Activated CD4-positive, alpha-beta T cell treated with anti-CD3 and anti-CD28 coated beads, Interleukin-2, Interleukin-4, amounts not matched to agents 100 ng/mL and 50 ng/mL, durations not matched to agents 16 hours and 8 hours (primary cell): Measurements from ENCODE around the gene VGF.
"Not testable (repeated sequence)": the region's sequence is repeated elsewhere in the genome, so short reads cannot be mapped to it uniquely, and the experiment has no call there.

ENCODE experiments used
- DNase-seq: peaks from one replicate; pipeline ENCODE4 v3.0.0-alpha.2; 2020; ENCODE audit warnings: low spot score

VGF gene

DNA sequence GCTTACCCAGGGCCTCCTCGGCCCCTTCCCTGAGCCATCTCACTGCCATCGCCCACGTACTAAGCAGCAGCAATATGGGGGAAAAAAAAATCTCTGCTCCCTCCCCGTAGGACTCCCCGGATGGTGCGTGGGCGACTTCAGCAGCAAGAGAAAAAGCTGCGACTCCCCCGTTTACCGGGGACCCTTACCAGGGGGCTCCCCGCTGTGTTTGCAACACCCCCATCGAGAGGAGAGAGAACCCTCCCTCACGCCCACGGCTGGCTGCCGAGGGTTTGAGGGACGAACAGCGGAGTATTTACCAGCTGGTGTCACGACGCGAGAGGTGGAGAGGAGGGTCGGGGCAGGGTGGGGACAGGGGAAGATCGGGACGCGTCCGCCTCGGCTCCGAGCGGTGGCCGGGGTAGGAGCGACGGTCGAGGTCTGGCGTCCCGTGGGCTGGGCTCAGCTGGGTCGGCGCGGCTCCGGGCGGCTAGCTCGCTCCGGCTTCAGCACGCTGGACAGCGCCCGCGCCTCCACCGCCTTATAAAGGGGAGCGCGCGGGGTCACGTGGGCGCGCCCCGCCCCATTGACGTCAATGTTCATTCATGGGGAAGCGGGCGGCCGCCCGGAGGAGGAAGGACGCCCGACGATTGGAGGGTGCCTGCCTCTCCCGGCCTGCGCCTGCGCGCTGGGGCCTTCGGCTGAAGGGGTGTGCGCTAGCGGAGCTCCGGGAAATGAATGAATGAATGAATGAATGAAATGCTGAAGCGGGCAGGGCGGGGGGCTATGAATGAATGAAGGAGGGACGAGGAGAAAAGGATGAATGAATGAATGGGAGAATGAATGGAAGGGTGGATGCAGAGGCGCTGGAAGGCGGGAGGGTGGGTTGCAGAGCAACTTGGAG is at the start of gene VGF:
Gene VGF (minus strand): TSS at position 495 of the 883 bp plus-strand sequence. CDS start 726 bp downstream, outside the sequence.
- DNase-seq: peak; percentile 95

DNA sequence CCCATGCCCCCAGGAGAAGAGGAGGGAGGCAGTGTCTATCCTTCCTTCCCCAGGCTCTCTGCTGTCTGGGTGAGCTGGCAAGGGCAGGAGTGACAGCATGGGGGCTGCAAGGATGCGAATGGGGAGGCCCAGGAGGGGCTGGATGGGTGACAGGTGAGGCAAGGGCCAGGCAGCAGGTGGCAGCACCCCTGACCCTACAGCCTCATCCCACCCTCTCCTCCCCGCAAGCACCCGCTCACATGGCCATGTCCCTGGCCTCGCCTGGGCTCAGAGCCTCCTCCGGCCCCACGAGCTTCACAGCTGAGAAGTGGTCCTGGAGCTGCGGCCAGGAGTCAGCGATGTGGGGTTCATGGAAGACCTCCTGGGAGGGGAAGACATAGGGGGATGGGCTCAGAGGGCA is 46.6 kb upstream of the VGF start:
- DNase-seq: no peak

DNA sequence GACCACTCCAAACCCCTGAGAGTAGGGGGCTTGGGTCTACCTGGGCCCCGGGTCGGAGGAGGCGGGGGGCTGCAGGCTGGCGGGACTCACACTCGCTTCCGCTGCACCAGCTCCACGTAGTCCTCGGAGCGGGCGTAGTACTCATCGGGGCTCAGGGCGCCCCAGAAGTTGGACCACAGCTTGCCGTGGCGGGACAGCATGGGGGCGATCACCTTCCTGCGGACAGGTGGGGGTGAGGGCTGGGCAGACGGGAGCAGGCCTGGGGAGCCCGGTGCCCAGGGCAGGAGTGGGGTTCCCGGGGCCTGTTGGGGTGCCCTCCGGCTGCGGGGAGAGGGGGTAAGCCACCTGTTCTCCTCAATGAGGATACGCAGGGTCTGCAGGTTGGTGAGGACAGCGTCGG is 46.1 kb upstream of the VGF start:
- DNase-seq: no peak

DNA sequence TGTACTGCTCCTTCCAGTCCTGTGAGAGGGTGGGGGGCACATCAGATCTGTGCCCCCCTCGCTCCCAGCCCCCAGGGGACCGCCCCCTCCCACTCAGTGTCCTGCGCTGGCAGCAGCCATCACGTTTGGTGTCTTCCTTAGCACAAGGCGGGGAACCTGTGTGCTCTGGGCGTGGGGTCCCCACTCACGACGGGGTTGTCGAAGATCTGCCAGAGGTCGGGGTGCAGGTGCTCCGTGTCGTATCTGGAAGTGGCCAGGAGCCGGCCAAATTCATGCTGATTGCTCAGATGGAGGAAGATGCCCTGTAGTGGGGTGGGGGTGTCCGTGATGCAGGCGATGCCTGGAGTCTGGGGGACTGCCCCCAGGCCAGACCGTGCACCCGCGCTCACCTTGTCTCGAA is 44.8 kb upstream of the VGF start:
- DNase-seq: no peak

DNA sequence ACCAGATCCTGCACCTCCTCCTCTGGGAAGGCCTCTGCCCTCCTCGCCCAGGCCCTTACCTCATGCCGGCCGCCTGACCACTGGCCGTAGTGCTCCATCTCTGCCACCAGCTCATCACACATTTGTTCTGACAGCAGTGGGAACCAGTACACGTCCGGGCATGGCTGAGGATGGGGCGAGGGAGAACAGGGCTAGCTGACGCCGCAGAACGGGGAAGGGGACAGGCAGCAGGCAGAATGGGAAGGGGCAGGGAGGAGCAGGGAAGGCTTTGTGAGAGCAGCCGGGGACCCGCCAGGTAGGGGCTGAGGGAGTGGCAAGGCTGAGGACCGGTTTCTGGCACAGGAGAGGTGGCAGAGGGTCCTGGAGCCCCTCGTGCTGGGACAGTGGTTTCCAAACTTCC is 43.4 kb upstream of the VGF start:
- no peak for DNase-seq

DNA sequence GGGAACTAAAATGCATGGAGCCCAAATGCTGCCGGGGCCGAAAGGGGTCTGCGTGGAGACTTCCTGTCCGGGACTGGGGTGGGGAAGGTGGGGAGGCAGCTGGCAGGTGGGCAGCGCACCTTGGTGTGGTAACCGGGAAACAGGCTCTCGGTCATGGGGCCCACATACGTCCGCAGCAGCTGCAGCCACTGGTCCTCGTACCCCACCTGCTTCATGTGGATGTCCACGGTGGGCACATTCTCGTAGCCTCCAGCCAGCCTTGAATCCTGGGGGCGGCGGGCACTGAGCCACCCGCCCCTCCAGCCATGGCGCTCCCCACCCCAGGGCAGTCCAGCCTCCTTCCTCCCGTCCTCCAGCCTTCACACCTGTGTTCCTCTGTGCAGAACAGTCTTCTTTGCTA is 42.1 kb upstream of the VGF start:
- no peak for DNase-seq

DNA sequence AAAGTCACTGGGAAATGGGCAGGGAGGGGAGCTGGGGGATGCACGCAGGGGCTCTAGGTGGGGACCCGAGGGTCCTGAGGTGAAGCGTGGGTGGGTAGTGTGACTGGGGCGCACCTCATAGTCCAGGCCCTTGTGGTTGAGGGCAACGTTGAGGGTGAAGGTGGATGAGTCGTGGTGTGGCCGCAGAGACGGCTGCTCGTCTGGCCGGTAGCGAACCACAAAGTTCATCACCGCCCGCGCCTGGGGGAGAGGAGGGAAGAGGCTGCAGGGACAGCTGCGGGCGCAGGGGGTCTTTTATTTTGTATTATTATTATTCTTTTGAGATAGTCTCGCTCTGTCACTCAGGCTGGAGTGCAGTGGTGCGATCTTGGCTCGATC is 41.3 kb upstream of the VGF start:
- DNase-seq: no peak

DNA sequence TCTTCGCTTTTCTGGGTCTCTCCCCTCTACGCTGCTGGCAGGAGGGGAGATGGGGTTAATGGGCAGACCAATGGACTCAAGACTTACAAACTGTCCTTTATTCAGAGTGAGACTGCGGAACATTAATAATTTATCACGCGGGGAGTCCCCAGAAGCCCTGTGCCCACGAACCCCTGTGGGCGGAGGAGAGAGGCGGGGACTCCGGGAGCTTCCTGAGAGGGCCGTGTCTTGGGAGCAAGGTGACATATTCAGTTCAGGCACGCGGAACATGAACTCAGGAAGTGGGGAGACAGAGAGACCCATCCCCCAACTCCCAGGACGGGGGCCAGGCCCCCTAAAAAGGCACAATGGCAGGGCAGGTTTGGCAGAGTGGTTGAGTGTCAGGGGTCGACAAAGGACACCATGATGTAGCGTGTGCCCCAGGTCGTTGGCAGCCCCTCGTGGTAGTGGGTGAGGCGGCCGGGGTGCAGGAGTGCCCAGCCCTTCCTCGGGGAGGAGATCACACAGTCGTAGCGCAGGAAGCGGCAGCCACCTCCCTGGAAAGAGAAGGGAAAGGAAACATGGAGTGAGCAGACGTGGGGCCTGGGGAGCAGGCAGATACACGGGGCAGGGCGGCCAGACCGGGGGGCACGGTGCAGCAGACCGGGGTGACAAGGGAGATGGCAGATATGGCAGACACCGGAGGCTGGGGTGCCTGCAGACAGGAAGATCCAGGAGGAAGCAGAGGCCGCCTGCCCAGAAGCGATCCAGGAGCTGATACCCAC is 40.7 kb upstream of the VGF start:
- DNase-seq: no peak

DNA sequence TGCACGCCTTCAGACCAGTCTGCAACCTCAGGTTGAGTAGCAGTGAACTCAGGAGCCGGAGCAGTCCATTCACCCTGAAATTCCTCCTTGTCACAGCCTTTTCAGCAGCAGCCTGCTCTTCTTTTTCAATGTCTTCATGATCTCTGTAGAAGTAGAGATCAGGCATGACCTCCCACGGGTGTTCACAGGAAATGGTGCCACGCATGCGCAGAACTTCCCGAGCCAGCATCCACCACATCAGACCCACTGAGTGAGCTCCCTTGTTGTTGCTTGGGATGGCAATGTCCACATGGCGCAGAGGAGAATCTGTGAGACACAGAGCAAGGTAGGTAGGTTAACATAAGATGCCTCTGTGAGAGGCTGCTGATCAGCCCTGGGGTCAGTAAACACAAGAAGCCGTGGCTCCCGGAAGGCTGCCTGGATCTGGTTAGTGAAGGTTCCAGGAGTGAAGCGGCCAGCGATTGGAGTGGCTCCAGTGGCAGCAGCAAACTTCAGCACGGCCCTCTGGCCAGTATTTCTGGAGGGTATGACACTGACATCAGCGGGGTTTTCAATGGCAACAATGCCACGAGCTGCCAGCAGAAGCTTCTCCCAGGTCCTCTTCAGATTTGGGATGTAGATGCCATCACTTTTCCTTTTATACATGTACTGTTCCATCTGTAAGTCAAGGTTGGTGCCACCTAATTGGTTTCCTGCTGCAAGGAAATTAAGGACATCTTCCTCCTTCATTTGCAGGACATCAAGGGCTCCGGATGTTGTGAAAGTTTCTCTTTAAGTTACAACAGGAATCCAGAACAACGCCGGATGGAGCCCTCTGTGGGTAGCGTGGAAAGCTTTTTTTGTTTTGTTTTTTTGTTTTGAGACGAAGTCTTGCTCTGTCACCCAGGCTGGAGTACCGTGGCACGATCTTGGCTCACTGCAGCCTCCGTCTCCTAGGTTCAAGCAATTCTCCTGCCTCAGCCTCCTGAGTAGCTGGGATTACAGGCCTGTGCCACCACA is 38.7 kb upstream of the VGF start:
- DNase-seq: not testable (repeated sequence)

DNA sequence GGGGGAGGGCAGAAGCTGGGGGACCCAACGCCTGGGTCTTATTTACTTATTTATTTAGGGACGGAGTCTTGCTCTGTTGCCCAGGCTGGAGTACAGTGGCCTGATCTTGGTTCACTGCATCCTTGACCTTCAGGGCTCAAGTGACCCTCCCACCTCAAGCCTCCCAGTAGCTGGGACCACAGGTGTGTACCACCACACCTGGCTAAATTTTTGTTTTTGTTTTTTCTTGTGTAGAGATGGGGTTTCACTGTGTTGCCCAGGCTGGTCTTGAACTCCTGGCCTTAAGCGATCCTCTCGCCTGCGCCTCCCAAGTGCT is 37.2 kb upstream of the VGF start:
- DNase-seq: no peak

DNA sequence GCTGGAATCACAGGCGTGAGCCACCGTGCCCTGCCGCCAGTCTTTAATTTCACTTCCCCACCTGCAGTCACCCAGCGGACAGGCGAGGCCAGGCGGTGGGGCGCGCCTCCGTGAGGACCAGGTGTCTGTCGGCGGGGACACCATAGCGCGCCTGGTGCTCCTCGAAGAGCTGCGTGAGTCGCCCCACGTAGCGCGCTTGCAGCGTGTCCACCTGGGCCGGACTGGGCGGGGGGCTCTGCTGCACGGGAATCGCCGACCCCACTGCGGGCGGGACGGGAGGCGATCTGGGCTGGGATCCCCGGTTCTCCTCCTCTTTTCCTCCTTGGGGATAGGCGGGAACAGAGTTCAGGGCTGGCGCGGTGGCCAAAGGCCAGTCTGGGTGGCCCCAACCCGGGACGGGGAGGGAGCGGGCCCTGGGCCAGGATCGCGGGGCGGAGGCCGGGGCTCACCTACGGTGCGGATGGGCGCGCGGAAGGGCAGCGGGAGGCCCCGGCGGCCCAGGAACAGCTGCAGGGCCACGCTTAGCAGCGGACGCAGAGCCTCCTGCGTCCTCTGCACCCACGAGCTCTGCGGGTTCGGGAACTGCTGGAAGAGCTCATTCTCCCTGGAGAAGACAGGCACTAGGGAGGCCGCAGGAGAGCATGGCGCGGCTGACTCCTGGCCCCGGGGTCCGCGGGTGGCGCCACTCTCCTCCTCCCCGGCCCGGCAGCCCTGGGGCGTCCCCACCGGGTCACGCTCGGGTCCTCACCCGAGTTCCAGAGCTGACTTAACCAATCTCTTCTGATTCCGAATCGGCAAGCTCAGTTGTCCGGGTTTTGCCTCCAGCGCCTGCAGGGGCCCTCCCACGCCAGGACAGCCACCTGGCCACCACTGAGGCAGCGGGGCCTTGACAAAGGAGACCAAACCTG is 36.6 kb upstream of the VGF start:
- DNase-seq: no peak

DNA sequence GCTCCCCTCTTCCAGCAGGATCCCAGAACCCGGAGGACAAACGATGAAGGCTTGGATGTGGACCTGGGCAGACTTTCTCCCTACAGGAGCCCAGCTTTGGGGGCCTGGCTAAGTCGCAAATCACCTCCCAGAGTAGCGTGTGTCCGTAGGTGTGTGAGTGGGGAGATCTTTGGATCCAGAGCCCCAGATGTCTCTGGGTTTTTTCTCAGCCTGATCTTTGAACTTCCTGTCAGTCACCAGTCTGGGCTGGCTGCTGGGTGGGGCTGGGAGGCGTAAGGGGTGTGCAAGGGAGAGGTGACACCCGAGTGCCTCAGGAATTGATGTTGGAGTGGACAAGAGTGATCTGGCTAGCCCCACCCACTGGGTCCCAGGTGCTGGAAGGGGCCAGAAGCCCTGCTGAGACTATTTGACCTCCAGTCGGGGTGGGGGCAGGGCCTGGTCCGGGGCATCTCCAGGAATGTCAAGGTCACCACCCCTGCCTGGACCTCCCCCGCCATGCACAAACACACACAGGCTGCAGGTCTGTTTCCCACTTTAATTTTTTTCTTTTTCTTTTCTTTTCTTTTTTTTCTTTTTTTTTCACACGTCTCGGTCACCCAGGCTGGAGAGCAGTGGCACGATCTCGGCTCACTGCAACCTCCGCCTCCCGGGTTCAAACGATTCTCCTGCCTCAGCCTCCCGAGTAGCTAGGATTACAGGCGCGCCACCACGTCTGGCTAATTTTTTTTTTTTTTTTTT is 35.7 kb upstream of the VGF start, which contains the start of gene MOGAT3:
Gene MOGAT3 (minus strand): TSS at position 175 of the 738 bp plus-strand sequence. CDS start 182 bp downstream, outside the sequence.
- DNase-seq: no peak

DNA sequence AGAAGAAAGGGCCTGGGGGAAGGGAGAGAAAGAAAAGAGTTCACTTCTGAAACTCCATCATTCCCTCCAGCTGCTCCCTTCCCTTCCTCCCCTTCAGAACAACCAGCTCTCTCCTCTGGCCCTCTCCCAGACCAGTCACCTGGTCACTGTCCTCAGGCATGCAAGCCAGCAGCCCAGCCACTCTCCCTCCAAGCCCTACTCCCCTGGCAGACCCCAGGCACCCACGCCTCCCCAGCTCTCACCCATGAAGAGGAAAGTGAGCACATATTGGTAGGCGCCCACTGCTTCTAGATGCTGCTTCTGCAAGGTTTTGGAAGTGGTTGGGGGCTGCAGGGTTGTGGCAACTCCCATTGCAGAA is 35.1 kb upstream of the VGF start:
- DNase-seq: no peak

DNA sequence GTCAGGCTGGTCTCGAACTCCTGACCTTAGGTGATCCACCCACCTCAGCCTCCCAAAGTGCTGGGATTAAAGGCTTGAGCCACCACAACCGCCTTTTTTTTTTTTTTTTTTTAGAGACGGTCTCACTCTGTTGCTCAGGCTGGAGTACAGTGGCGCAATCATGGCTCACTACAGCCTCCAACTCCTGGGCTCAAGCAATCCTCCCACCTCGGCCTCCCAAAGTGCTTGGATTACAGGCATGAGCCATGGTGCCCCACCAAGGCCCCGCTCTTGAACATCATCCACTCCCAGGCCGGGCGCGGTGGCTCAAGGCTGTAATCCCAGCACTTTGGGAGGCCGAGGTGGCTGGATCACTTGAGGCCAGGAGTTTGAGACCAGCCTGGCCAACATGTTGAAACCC is 34.2 kb upstream of the VGF start:
- DNase-seq: not testable (repeated sequence)

DNA sequence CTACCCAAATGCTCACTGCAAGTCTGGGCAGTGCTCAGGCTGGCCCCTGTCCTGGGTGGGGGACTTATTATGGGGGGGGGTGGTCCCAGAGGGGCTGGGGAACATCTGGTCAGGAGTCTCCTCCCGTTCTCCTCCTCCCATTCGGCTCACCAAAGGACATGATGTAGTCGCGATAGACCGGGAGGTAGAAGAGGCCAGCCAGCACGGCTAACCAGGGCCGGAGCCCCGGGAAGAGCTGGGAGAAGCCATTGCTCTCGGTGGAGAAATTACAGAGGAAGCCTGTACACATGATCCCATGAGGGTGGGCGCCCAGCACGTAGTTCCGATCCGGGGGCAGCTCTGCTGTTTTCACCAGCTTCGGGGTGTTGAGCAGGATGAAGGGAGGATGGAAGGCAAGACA is 33.1 kb upstream of the VGF start:
- no peak for DNase-seq

DNA sequence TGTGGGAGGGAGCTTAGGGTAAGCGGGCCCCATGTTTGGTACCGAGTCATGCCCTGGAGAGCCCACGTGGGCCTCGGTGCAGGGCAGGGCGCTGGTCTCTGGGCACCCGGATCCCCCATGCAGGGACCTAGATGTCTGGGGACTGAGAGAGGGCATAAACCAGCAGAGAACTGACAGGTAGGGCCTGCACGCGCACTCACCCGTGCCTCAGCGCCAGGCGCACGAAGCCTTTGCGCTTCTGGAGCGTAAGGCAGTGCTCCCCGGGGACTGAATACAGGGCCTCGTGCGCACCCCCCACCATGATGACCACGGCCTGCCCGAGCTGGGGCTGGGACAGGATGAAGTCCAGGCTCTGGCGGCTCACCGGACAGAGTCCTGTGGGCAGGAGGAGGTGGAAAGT is 32.6 kb upstream of the VGF start:
- DNase-seq: no peak

DNA sequence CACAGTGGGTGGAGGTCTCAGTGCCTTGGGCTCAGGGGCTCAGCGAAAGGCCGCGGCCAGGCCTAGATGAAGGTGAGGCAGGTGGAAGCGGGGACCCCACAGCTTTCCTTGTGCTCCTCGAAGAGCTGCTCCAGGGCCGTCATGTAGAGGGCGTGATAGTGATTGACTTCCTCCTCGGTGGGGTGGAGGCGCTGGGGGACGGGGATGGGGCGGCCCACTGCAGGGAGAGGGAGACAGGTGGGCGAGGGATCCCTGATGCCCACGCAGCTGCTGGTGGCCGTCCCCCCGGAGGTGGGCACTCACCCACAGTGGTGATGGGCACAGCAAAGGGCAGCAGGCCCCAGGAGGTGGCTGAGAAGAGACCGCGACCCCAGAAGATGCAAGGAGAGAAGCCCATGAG is 30.5 kb upstream of the VGF start:
- no peak for DNase-seq

DNA sequence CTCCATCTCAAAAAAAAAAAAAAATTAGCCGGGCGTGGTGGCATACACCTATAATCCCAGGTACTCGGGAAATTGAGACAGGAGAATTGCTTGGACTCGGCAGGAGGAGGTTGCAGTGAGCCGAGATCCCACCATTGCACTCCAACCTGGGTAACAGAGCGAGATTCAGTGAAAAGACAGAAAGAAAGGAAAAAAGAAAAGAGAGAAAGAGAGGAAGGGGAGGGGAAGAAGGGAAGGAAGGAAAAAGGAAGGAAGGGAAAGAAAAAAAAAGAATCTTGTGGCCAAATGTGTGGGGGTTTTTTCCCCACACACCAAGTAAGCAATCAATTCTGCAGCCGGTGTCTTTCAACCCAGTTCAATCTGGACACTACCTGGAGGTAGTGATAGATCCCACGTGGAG is 23.7 kb upstream of the VGF start:
- no peak for DNase-seq

DNA sequence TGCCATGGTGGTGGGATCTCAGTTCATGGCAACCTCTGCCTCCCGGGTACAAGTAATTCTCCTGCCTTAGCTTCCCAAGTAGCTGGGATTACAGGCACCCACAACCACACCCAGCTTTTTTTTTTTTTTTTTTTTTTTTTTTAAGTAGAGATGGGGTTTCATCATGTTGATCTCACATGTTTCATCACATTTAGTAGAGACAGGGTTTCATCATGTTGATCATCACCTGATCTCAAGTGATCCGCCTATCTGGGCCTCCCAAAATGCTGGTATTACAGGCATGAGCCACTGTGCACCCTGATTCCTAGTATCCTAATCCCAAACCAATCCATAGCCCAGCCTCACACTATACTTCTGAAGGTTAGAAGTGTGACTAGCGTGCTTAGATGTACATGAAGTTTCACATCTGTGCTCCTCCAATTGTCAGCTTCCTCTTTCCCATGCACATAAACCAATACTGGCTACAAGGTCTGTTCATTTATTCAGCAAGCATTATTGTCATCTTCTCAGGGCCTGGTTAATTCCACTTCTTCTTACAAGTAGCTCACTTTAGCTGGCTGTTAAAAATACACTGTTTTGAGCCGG is 21.6 kb upstream of the VGF start:
- DNase-seq: no peak

DNA sequence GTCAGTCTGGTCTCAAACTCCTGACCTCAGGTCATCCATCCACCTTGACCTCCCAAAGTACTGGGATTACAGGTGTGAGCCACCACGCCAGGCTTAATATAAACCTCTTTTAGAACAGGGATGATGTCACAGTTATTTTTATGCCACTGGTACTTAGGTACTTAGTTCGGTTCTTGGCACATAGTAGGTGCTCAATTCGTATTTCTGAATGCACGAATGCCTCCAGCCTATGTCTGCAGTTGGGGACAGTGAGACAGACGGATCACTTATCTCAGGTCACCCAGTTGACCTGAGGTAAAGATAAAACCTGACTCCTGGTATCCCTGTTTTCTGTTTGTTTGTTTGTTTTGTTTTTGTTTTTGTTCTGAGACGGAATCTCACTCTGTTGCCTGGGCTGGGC is 20.8 kb upstream of the VGF start:
- DNase-seq: no peak
